OCI-LY1 (cell line): ENCODE measurements around the gene PIEZO1.

Experiments used
- H2AFZ ChIP-seq: fragments of 200-600 bp; sonication (generic), shearing (Covaris generic); 2 replicates; pipeline ENCODE4 v1.6.0; 2014; ENCODE audit warnings: antibody characterized with exemption, mild to moderate bottlenecking, low read length
- H3F3A ChIP-seq: fragments of 200-600 bp; sonication (generic), shearing (Covaris generic); 2 replicates; pipeline ENCODE4 v1.6.0; 2014; ENCODE audit warnings: mild to moderate bottlenecking, antibody characterized with exemption, low read length, moderate library complexity; ENCODE audit not compliant: insufficient read depth
- H3K27ac ChIP-seq: fragments of 200-600 bp; sonication (generic); 2 replicates; pipeline ENCODE4 v1.5.1; 2014; ENCODE audit warnings: low read length, mixed run types, mild to moderate bottlenecking, low read depth; ENCODE audit not compliant: poor library complexity, severe bottlenecking
- H3K27me3 ChIP-seq: fragments of 200-600 bp; sonication (generic); 2 replicates; pipeline ENCODE4 v1.6.0; 2014; ENCODE audit warnings: antibody characterized with exemption, mild to moderate bottlenecking, low read length, moderate library complexity; ENCODE audit not compliant: insufficient read depth
- H3K36me3 ChIP-seq: fragments of 200-600 bp; sonication (generic); 2 replicates; pipeline ENCODE4 v1.6.1; 2014; ENCODE audit warnings: mild to moderate bottlenecking, antibody characterized with exemption, low read length, moderate library complexity, mixed read lengths; ENCODE audit not compliant: insufficient read depth
- H3K4me1 ChIP-seq: fragments of 200-600 bp; sonication (generic); 2 replicates; pipeline ENCODE4 v1.5.1; 2014; ENCODE audit warnings: mild to moderate bottlenecking, low read length, moderate library complexity; ENCODE audit not compliant: insufficient read depth, severe bottlenecking
- H3K4me2 ChIP-seq: fragments of 200-600 bp; sonication (generic), shearing (Covaris generic); 2 replicates; pipeline ENCODE4 v1.6.1; 2014; ENCODE audit warnings: low read length
- H3K4me3 ChIP-seq: fragments of 200-600 bp; sonication (generic); 2 replicates; pipeline ENCODE4 v1.5.1; 2014; ENCODE audit warnings: low read length, low read depth, mild to moderate bottlenecking, mixed read lengths; ENCODE audit not compliant: poor library complexity, severe bottlenecking
- H3K79me2 ChIP-seq: fragments of 200-600 bp; shearing (Covaris generic); 2 replicates; pipeline ENCODE4 v1.6.1; 2016; ENCODE audit warnings: mixed run types, low read length, mixed read lengths; ENCODE audit not compliant: insufficient read depth
- H3K9ac ChIP-seq: fragments of 200-600 bp; sonication (generic), shearing (Covaris generic); 2 replicates; pipeline ENCODE4 v1.6.1; 2014; ENCODE audit warnings: mild to moderate bottlenecking, low read length, mixed read lengths
- H3K9me2 ChIP-seq: fragments of 200-600 bp; sonication (generic), shearing (Covaris generic); 2 replicates; pipeline ENCODE4 v1.6.1; 2014; ENCODE audit warnings: low read depth, mild to moderate bottlenecking, low read length, mixed read lengths
- H3K9me3 ChIP-seq: fragments of 200-600 bp; shearing (Covaris generic); 2 replicates; pipeline ENCODE4 v1.6.1; 2014; ENCODE audit warnings: low read length, mixed read lengths
- H4K20me1 ChIP-seq: fragments of 200-600 bp; sonication (generic), shearing (Covaris generic); 2 replicates; pipeline ENCODE4 v1.6.0; 2016; ENCODE audit warnings: mild to moderate bottlenecking, low read length; ENCODE audit not compliant: insufficient read depth
- CTCF ChIP-seq: fragments of 200-600 bp; sonication (generic), shearing (Covaris generic); IDR thresholded peaks from 2 replicates; pipeline ENCODE4 v1.5.1; 2017; ENCODE audit warnings: mild to moderate bottlenecking, antibody characterized with exemption, low read length, moderate library complexity, mixed read lengths
- EZH2 ChIP-seq: fragments of 200-600 bp; sonication (generic), shearing (Covaris generic); IDR thresholded peaks from 2 replicates; pipeline ENCODE4 v1.8.0; 2017; ENCODE audit warnings: borderline replicate concordance, mixed run types, mild to moderate bottlenecking, antibody characterized with exemption, low read length, moderate library complexity, mixed read lengths

Gene PIEZO1

GRCh38 chr16:88694221-88695087 is 90.6 kb downstream of the PIEZO1 start:
- H3K9me2 ChIP-seq, result no peaks in the 10 kb centered on the region
- H4K20me1 ChIP-seq, result no peaks in the 10 kb centered on the region
- no peak for TF ChIP-seq EZH2
- no peak for TF ChIP-seq CTCF
- peaks cover 16% of the 10 kb centered on the region; the same call in 1 of the 2 replicates for H3K27me3 ChIP-seq
- no peak overlapping the region for H3K27ac ChIP-seq
- H3K4me1 ChIP-seq, result no peaks in the 10 kb centered on the region
- no peak overlapping the region for H3K9ac ChIP-seq
- H3K9me3 ChIP-seq, result no peaks in the 10 kb centered on the region
- H3K4me2 ChIP-seq, result no peak overlapping the region
- no peaks in the 10 kb centered on the region for H3K79me2 ChIP-seq
- no peak overlapping the region for H2AFZ ChIP-seq
- H3K4me3 ChIP-seq, result no peak overlapping the region
- H3F3A ChIP-seq, result no peaks in the 10 kb centered on the region
- H3K36me3 ChIP-seq, result peaks cover 7% of the 10 kb centered on the region; the same call in 1 of the 2 replicates

GRCh38 chr16:88693420-88694177 is 91.4 kb downstream of the PIEZO1 start:
- no peaks in the 10 kb centered on the region for H3K79me2 ChIP-seq
- H4K20me1 ChIP-seq, result no peaks in the 10 kb centered on the region
- no peak overlapping the region for H3K4me2 ChIP-seq
- H3K9me2 ChIP-seq, result no peaks in the 10 kb centered on the region
- H3K9me3 ChIP-seq, result no peaks in the 10 kb centered on the region
- no peak overlapping the region for H3K27ac ChIP-seq
- TF ChIP-seq EZH2 (no peak), CTCF (no peak)
- H2AFZ ChIP-seq, result no peak overlapping the region
- H3K4me1 ChIP-seq, result no peaks in the 10 kb centered on the region
- peaks cover 16% of the 10 kb centered on the region; the same call in 1 of the 2 replicates for H3K27me3 ChIP-seq
- no peak overlapping the region for H3K9ac ChIP-seq
- H3F3A ChIP-seq, result no peaks in the 10 kb centered on the region
- H3K4me3 ChIP-seq, result no peak overlapping the region
- peaks cover 7% of the 10 kb centered on the region; the same call in 1 of the 2 replicates for H3K36me3 ChIP-seq

- H3K27ac ChIP-seq, result no peak overlapping the region
- H3K9me3 ChIP-seq, result no peaks in the 10 kb centered on the region
- no peak overlapping the region for H3K4me2 ChIP-seq
- no peaks in the 10 kb centered on the region for H3K9me2 ChIP-seq
- H2AFZ ChIP-seq, result no peak overlapping the region
- H4K20me1 ChIP-seq, result no peaks in the 10 kb centered on the region
- H3K4me3 ChIP-seq, result no peak overlapping the region
- no peaks in the 10 kb centered on the region for H3K4me1 ChIP-seq
- TF ChIP-seq EZH2 (no peak), CTCF (no peak)
- no peaks in the 10 kb centered on the region for H3F3A ChIP-seq
- H3K27me3 ChIP-seq, result peaks cover 20% of the 10 kb centered on the region; the same call in 1 of the 2 replicates
- H3K9ac ChIP-seq, result no peak overlapping the region
- no peaks in the 10 kb centered on the region for H3K79me2 ChIP-seq
- H3K36me3 ChIP-seq, result peaks cover 7% of the 10 kb centered on the region; the same call in 1 of the 2 replicates
Observed at GRCh38 chr16:88692861-88693260, 92.2 kb downstream of the PIEZO1 start.
